Hepatocyte (in vitro differentiated cells): ENCODE results near the gene CPB1.

Experiments
- EZH2 ChIP-seq: fragments of 200-600 bp; sonication (generic); IDR thresholded peaks from 2 replicates; pipeline ENCODE4 v1.6.1; 2016; ENCODE audit warnings: antibody characterized with exemption, mild to moderate bottlenecking, borderline replicate concordance
- EZH2phosphoT487 ChIP-seq: fragments of 200-600 bp; sonication (generic); IDR thresholded peaks from one replicate; pipeline ENCODE4 v1.6.1; 2018; ENCODE audit warnings: antibody characterized with exemption, mild to moderate bottlenecking, low read depth, moderate library complexity; ENCODE audit not compliant: unreplicated experiment, severe bottlenecking
- TF ChIP-seq, protein P1 (sequence below): fragments of 200-600 bp; sonication (generic); IDR thresholded peaks from 2 replicates; pipeline ENCODE4 v1.5.1; 2016; ENCODE audit warnings: antibody characterized with exemption, mild to moderate bottlenecking; ENCODE audit not compliant: poor library complexity

DNA sequence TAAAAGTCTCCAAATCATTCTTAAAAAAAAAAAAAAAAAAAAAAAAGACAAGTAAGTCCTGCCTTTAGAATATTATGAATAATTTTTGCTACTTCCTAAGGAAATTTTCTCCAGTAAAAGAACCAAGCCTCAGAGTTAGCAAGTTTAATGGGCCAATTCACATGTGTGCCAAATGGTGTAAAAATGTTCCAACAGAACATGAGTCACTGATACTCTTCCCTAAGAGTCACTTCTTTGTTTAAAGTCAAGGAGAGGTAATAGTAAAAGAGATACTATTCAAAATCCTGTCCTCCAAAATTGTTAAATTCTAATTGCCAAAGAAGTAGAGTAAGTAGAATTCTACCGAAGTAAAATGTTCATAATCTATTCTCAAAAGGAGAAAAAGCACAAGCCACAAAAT is 19.7 kb downstream of the CPB1 start:
- TF ChIP-seq EZH2 (no peak), EZH2phosphoT487 (no peak)
- TF ChIP-seq, protein P1, sequence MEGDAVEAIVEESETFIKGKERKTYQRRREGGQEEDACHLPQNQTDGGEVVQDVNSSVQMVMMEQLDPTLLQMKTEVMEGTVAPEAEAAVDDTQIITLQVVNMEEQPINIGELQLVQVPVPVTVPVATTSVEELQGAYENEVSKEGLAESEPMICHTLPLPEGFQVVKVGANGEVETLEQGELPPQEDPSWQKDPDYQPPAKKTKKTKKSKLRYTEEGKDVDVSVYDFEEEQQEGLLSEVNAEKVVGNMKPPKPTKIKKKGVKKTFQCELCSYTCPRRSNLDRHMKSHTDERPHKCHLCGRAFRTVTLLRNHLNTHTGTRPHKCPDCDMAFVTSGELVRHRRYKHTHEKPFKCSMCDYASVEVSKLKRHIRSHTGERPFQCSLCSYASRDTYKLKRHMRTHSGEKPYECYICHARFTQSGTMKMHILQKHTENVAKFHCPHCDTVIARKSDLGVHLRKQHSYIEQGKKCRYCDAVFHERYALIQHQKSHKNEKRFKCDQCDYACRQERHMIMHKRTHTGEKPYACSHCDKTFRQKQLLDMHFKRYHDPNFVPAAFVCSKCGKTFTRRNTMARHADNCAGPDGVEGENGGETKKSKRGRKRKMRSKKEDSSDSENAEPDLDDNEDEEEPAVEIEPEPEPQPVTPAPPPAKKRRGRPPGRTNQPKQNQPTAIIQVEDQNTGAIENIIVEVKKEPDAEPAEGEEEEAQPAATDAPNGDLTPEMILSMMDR: no peak
